ENCODE results near the gene HNRNPAB. TPM values are rescaled to one million over a fixed set of nuclear protein-coding genes. Genes with fewer than 3 reads are reported as not detected.

The HNRNPAB gene
- total RNA-seq, 1 experiment from 2014 or later: 547 TPM

GRCh38 chr5:178215280-178216002, 11.1 kb downstream of the HNRNPAB start:
- no peak overlapping the region for H3K18ac ChIP-seq (ENCODE audit: insufficient read length, low read depth, low read length)
- no peak for DNase-seq
- no peaks in the 10 kb centered on the region for H4K20me1 ChIP-seq (ENCODE audit: control insufficient read depth, insufficient read depth, insufficient read length)
- no peak overlapping the region for H3T11ph ChIP-seq (ENCODE audit: low read length)
- H4K5ac ChIP-seq (ENCODE audit: insufficient read length, low read depth, low read length): no peak overlapping the region
- H3K27me3 ChIP-seq (ENCODE audit: insufficient read depth, low read length): no peaks in the 10 kb centered on the region
- Mint-ChIP-seq H3K36me3 (ENCODE audit: insufficient read depth in 1 of 3, low read depth in 3 of 3) (peaks cover 35 to 94% (median 86%) of the 10 kb centered on the region in 3 experiments; a peak in 6 of 7 replicates), H3K27ac (peak overlapping the region in 1 of 3 experiments; percentile 49; a peak in 1 of 7 replicates), H3K27me3 (ENCODE audit: low read depth) (peaks cover 5% of the 10 kb centered on the region; the same call in 1 of the 2 replicates), H3K9me3 (no peaks in the 10 kb centered on the region), H3K4me3 (no peak overlapping the region), H3K4me1 (peaks cover 13 to 16% of the 10 kb centered on the region in 2 experiments)
- H3K4me1 ChIP-seq (ENCODE audit: insufficient read depth, low read length): no peaks in the 10 kb centered on the region
- no peak overlapping the region for H2BK5ac ChIP-seq (ENCODE audit: insufficient read length, low read length)
- no peak overlapping the region for H3K9ac ChIP-seq (ENCODE audit: extremely low read depth, insufficient read length, low read length)
- no peaks in the 10 kb centered on the region for H3K23me2 ChIP-seq (ENCODE audit: insufficient read length, low read depth, low read length, poor library complexity, severe bottlenecking)
- no peak for TF ChIP-seq CTCF (conservative IDR thresholded peaks at IDR 0.05)
- no peak overlapping the region for H2AK5ac ChIP-seq (ENCODE audit: insufficient read length, low read length)
- no peak overlapping the region for H3K56ac ChIP-seq (ENCODE audit: insufficient read length, low read depth, low read length)
- no peak overlapping the region for H4K91ac ChIP-seq (ENCODE audit: insufficient read length, low read depth, low read length)
- no peak overlapping the region for H2BK12ac ChIP-seq (ENCODE audit: insufficient read length, low read depth, low read length)
- no peak overlapping the region for H2BK20ac ChIP-seq (ENCODE audit: low read depth, low read length, poor library complexity, severe bottlenecking)
- H2BK15ac ChIP-seq (ENCODE audit: low read depth, low read length): no peak overlapping the region
- no peaks in the 10 kb centered on the region for H3K9me3 ChIP-seq (ENCODE audit: control insufficient read depth, low read depth, low read length)
- no peak overlapping the region for H3K23ac ChIP-seq (ENCODE audit: insufficient read length, low read depth, low read length)
- no peak overlapping the region for H3K27ac ChIP-seq (ENCODE audit: insufficient read length, low read depth, low read length)
- H2AFZ ChIP-seq (ENCODE audit: low read length): no peak overlapping the region
- H3K4ac ChIP-seq (ENCODE audit: low read depth, low read length): no peak overlapping the region
- no peak overlapping the region for H4K8ac ChIP-seq (replicated peaks; ENCODE audit: insufficient read length, low read depth, low read length)
- WGBS (ENCODE audit: extremely low coverage, insufficient read length, low lambda C conversion rate): no CpG with 5 or more reads among the region's 13 CpGs
- H3K79me1 ChIP-seq (ENCODE audit: insufficient read depth, low read depth, low read length, poor library complexity, severe bottlenecking): no peaks in the 10 kb centered on the region
- H3K14ac ChIP-seq (ENCODE audit: insufficient read depth, low read length): no peak overlapping the region
- no peak overlapping the region for H2BK120ac ChIP-seq (ENCODE audit: low read depth, low read length, poor library complexity, severe bottlenecking)
- no peak overlapping the region for H3K4me2 ChIP-seq (ENCODE audit: insufficient read depth, insufficient read length, low read length)
- H3K79me2 ChIP-seq (ENCODE audit: insufficient read depth, low read length): no peaks in the 10 kb centered on the region
